HG03575 (cell line): ENCODE measurements around the gene RNU1-4.
"Not testable (repeated sequence)": the region's sequence is repeated elsewhere in the genome, so short reads cannot be mapped to it uniquely, and the experiment has no call there.

Source experiments
- ATAC-seq: cut with Tn5 transposase; IDR thresholded peaks from one replicate; pipeline ENCODE4 v1.9.1; 2021; ENCODE audit not compliant: unreplicated experiment, insufficient number of reproducible peaks, low FRiP score; ENCODE audit errors: extremely low read depth

The RNU1-4 gene

DNA sequence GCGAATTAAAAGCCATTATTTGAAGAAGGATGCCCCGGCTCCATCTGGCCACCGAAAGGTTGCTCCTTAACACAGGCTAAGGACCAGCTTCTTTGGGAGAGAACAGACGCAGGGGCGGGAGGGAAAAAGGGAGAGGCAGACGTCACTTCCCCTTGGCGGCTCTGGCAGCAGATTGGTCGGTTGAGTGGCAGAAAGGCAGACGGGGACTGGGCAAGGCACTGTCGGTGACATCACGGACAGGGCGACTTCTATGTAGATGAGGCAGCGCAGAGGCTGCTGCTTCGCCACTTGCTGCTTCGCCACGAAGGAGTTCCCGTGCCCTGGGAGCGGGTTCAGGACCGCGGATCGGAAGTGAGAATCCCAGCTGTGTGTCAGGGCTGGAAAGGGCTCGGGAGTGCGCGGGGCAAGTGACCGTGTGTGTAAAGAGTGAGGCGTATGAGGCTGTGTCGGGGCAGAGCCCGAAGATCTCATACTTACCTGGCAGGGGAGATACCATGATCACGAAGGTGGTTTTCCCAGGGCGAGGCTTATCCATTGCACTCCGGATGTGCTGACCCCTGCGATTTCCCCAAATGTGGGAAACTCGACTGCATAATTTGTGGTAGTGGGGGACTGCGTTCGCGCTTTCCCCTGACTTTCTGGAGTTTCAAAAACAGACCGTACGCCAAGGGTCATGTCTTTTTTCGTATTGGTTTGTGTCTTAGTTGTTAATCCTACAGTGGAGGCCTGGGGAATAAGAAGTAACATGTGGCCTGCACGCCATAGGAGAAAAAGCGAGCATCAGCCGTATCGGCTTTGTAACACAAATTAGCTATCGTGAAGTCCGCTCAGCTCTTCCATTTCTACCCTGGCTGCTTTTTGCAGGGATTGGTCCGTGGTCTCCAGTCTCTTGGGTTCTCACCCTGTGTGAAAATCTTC is at the start of gene RNU1-4:
Gene RNU1-4, plus strand, starts transcription at position 470 of the 918 bp plus-strand sequence.
- ATAC-seq = peak; percentile 82

DNA sequence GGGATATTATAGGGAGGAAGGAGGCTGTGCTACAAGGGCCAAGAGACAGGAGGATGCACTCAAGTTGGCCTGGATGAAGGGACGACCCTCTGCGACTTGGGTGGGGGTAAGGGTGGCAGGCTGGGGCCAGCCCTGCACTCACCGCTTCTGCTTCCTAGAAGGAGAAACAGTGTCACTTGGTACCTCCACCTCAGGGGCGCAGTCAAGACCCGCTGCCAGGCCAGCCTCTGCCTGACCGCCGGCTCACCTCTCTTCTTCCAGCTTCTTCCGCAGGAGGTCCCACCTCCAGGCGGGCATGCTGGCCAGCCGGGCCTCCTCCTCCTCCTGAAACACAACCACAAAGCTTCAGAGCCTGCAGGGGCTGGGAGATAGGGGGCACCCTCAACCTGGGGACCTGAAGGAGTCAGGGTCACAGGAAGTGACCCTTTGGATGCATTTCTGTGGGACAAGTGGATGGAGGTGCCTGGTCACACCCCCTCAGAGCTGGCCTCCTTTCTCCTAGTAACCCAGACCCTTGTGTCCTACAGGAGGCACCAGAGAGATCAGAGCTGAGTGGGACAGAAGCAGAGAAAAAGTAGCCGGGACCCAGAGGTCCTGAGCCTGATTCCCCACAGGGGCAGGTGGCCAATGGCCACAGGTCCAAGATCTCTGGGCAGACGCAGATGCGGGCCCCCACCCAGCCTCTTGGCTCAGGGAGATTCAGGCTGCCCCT is 49.2 kb upstream of the RNU1-4 start:
- not testable (repeated sequence) for ATAC-seq

DNA sequence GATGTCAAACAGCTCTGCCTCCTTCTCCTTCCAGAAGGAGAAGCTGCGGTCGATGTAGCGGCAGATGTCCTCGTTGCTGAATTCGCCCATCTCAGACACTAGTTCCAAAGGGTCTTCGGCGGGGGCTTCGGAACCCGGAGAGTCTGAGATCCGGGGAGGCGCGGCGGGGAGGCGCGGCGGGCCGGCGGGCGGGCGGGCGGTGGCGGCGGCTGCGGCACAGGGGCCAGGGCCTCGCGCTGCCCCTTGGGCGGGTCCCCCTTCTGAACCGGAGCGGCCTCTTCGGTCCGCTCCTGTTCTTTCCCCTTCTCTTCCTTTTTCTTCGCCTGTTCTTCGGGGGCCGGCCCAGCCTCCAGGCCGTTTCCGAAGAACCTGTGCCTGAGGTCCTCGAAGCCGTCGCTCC is 48.0 kb upstream of the RNU1-4 start:
- ATAC-seq = not testable (repeated sequence)

DNA sequence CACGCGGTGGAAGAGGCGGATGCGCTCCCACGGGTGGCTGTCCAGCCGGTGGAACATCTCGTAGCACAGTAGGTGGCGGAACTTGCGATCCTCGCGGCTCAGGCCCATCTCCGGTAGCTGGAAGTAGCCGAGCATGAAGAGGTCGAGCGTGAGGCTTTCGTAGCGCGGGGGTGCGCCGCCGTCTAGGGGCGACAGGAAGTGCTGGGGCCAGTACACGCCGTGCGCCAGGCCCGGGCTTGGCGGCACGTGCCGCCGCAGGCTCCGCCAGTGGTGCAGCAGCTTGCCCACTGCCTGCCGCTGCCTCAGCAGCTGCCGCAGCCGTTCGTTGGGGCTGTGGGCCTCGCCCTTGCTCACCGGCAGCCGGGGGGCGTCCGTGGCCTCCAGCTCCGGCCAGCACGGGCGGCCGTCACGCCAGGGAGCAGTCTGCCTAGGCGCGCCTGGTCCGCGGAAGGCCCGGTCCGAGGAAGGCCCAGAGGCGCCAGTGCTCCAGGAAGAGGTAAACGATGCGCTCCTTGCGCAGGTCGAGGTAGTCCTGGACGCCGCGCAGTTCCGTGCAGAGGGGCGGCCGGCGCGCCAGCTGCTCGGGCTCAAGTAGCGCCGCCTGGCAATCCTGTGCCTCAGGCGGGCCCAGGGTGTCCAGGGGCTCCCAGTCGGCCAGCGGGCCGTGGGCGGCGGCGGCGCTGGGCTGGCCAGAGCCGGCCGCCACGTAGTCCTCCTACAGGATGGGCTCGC is 47.4 kb upstream of the RNU1-4 start:
- ATAC-seq = not testable (repeated sequence)

DNA sequence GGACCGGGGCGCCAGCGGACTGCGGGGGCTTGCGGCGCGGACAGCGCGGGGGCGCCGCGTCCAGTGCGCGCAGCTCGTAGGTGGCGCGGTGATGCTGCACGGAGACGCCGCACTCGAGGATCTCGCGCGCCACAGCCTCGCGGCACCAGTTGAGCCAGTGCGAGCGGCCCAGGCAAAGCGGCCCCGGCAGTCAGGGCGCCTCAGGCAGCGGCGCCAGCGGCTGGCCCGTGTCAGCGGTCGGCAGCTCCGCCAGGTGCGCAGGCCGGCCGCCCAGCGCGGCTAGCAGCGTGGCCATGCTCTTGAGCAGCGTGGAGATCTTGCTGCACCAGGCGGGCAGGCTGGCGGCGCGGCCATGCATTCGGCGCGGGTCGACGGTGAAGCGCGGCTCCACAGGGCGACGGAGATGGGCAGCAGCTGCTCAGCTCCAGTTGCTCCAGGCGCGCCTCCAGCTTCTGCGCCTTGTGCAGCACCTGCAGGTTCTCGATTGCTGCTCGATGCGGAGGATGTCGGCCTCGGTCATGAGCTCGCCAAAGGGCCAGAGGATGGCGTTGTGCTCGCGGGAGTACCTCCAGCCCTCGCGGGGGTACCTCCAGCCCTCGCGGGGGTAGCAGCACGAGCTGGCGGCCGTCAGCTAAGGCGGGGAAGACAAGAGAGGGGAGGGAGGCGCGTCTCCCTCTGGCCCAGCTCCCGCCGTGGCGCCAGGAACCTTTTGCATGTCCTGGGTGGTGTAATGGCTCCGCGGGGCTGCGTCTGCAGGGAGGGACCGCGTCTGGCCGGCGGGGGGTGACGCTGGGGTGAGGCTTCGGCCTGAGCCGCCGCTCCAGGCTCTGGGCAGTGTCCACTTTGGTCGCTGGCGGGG is 46.6 kb upstream of the RNU1-4 start:
- ATAC-seq = not testable (repeated sequence)

DNA sequence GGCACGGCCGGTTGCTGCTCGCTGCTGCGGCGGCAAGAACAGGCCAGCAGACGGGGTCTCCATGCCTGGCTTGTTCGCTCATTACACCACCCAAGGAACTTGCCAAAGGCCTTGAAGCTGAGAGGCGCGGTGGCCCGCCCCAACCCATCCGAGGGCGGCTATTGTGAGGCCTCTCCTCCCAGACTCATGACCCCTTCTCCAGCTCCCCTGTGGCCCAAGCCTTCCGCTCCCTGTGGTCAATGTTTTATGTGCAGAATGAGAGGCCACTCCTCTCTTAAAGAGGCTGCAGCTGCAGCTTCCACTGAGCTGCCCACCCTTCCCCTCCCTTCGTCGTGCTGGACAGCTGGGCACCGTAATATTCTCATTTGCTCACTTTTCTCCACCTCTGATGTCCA is 46.0 kb upstream of the RNU1-4 start:
- not testable (repeated sequence) for ATAC-seq

DNA sequence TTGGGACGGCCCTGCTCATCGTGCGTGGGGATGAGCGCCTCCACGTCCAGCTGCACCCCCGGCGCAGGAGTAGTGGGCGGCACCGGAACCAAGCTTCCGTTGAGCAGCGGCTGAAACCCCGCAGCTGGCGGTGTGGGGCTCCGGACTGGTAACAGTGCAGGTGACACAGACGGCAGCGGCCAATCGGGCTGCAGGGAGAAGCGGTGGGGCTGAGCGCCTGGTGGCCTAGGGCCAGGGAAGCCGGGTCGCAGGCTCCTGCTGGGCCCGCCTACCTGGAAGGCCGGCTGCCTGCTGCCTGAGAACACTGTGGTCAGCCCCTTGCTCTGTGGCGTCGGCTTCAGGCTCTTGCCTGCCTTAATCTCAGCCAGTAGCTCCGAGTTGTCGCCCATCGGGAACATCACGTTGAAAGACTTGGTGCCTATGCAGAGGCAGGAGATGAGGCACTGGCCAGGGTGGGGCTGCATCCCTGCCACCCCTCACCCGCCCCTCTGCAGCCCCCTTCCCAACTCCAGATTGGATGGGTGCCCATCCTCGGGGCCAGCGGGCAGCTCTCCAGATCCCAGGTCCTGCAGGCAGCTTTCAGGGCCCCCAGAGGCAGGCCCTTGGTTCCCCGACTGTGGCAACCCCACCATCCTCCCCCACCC is 43.7 kb upstream of the RNU1-4 start:
- ATAC-seq = not testable (repeated sequence)

DNA sequence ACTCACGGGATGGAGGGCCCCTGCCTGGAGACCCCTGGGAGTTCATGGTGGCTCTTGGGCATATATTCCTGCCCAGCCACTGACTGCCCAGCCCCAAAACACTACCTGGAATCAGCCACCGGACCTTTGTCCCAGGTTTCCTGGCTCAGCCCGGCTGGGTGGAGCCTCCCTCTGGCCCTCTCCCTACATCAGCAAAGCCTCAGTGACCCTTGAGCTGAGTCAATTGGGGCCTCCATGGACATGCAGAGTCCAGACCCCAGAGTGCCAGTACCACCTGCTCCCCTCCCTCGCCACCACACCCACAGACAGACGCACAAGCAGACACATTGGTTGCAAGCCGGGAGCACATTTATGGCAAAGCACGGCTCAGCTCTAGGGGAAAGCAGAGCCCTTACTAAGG is 43.2 kb upstream of the RNU1-4 start:
- ATAC-seq = not testable (repeated sequence)

DNA sequence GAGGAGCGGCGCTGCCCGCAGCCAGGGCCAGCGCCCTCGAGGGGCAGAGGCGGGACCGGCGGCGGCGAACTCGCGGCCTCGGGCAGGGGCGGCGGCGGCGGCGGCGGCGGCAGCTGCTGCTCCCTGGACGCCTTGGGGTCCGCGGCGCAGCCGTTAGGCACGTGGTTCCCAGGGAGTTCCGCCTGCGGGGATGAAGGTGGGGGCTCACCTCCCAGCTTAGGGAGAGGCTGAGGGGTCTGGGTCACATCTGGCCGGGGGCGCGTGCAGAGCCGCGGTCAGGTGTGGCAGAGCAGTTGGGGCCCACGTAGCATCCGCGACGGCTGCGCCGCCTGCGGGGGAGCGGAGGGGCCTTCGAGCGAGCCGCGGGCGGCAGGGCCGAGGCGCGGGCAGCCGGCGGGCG is 40.9 kb upstream of the RNU1-4 start:
- ATAC-seq = not testable (repeated sequence)

DNA sequence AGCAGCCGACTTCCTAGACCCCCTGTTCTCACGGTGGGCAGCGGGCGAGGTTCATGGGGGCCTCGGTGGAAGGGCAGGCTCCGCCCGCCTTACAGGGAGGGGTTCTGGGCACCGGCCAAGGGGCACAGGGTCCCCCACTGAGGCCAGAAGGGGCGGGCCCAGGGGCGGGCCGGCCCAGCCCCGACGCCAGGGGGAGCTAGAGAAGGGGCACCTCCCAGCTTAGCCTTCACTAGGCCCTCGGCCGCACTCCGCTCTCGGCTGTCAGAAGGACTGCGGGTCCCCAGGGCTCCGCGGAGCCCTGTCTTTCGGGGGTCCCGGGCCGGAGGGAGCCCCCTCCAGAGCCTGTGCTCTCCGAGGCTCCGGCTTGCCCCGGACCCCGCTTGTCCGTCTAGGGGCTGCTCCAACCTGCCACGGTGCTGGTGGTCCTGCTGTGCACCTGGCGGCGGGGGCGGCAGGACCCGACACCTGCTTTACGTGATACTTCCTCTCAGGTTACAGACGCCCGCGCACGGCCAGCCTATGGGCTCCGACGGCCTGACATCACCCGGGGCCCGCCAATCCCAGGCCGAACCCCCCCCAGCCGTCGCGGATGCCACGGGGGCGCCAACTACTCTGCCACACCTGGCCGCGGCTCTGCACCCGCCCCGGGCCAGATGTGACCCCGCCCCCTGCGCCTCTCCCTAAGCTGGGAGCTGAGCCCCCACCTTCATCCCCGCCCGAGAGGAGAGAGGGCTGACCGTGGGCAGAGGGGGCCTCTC is 40.0 kb upstream of the RNU1-4 start:
- ATAC-seq = not testable (repeated sequence)

DNA sequence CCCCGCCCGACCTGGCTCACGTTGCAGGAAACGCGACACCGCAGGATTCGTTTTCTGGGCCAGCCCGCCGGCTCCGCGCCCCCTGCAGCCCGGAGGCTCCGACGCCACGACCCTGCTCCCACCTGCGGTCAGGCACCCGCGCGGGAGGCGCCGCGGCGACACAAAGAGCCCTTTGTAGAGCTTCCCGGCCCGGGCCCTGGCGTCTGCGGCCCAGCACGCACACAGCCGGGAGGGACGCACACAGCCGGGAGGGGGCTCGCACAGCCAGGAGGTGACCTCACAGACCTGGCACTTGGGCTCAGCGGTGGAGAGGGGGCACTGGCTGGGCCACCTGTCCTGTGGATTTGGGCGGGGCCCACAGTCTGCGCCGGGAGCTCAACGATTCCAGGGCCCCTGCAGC is 39.1 kb upstream of the RNU1-4 start:
- not testable (repeated sequence) for ATAC-seq

DNA sequence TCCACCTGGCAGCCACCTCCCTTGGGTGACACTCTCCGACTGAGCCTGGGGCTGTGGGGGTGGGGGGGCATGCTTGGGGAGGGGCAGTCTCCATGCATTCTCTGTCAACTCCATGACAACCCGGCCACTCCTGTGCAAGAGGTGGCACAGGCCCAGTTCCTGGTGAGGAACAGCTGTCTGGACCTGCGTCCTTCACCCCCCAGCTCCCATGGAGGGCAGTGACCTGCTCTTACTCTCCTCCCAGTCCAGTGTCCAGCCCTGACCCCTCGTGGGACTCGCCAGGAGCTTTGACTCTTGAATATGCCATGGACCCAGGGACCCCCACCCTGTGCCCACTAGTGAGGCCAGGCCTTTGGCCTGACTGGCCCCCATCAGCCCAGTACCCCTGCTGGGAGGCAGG is 38.0 kb upstream of the RNU1-4 start:
- not testable (repeated sequence) for ATAC-seq

DNA sequence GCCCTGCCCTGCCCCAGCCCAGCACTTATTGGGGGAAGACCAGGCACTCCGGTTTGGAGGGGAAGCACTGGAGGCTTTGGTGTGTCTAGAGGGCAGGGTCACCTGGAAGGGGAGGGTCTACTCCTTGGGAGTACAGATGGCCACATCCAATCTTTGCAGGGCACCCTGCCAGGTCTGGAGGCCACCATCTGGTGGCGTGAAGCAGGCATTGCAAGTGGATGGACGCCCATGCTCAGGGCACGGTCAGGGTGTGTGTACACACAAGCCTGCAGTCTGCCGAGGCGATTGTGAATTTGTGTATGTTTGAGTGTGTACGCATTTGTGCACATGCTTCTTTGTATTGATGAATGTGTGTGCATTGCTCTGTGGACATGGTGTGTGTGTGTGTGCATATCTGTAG is 37.2 kb upstream of the RNU1-4 start:
- not testable (repeated sequence) for ATAC-seq

DNA sequence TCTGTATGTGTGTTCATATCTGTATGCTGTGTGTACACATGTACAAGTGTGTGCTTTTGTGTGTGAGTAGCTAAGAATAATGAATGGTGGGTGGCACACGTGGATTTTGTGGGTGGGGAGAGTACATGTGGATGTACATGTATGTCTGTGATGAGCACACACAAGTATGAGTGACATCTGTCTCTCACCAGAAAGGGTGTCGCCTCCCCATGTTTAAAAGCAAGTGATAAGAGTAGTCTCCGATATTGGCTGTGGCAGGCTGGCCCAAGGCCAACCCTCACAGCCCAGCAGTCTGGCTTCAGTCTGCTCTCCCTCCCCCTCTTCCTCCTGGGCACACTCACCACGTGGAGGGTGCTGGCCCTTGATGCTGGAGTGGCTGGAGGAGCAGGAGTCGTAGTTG is 36.7 kb upstream of the RNU1-4 start:
- ATAC-seq = not testable (repeated sequence)

DNA sequence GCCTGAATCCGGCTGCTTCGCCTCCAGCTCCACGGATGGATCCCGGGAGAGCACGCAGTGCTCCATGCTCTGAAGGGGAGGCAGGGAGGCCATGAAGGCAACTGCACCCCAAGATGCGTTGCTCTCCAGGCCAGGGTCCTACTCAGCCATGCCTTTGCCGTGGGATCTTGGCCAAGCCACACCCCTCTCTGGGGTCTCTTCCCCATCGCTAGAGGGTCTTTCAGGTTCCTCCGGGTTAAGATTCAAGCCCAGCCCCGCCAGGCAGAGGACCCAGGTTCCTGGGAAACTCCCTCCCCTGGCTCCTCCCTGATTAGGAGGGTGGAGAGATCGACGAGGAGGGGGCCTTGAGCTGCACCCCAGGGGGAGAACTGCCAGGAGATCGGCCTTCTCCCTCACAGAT is 36.2 kb upstream of the RNU1-4 start:
- ATAC-seq = not testable (repeated sequence)

DNA sequence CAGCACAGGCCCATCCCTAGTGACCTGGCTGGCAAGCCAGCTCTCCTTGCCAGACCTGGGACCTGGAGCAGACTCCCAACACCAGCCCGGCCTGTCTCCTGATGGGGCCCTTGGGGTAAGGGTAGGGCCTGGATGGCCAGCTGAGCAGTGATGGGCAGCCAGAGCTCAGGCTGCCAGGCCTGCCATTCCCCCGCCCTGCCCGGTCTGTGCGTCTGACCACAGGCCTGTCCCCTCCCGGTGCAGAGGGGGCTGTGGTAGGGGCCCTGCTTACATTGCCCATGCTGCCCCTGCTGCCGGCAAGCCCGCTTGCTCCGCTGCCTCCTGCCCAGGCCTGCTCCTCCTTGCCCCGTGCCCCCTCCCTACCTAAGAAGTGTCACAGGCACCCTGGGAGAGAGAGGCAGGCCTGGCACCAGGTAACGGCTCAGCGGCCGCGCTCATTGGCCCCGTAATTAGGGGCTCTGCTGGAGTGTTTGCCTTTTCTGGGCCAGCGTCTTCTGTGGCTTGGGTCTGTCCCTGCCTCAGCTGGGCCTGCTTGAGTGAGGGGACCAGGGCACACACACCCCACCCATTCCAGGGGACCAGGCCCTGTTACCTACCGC is 35.7 kb upstream of the RNU1-4 start:
- not testable (repeated sequence) for ATAC-seq

DNA sequence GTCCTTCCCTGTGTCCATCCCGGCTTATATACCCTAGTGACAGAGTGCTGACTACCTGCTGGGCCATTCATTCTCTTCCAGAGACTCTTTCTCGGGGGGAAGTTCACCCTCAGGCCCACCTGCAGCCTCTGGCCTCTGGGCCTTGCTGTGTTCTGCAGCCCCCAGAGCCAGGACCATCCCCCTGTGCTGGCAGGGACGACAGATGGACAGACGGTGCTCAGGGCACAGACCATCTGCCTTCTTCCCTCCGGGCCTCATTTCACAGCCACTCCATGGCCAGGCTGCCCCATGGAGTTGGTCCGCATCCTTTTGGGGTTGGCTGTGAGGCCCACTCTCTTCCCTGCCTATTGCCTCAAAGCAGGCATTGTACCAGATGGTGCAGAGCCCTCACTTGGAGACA is 34.0 kb upstream of the RNU1-4 start:
- ATAC-seq = not testable (repeated sequence)
